ENCODE measurements around the gene RCAN3.

- peak; percentile 41 for TF ChIP-seq CTCF (IDR thresholded peaks at IDR 0.05; ENCODE audit: poor library complexity)
- no peak for TF ChIP-seq EZH2phosphoT487 (IDR thresholded peaks at IDR 0.05; ENCODE audit: low read depth, severe bottlenecking, unreplicated experiment)
These were observed 24.4 kb downstream of the RCAN3 start for GRCh38 chr1:24526940-24527542.
